ENCODE data around the gene NDRG4. TPM values are rescaled to one million over a fixed set of nuclear protein-coding genes. Genes with fewer than 3 reads are reported as not detected.
"Not testable (repeated sequence)": the region's sequence is repeated elsewhere in the genome, so short reads cannot be mapped to it uniquely, and the experiment has no call there.

NDRG4 gene
- total RNA-seq, 1 donor from 2014 or later, result 58.9 TPM

- no peaks in the 10 kb centered on the region for H3K9me3 Mint-ChIP-seq
- no peak for TF ChIP-seq CTCF (conservative IDR thresholded peaks at IDR 0.05)
- no peak overlapping the region for H3K27ac Mint-ChIP-seq (ENCODE audit: unreplicated experiment)
- H3K27me3 Mint-ChIP-seq (ENCODE audit: low read depth), result peaks cover 9% of the 10 kb centered on the region
- peaks cover 18% of the 10 kb centered on the region for H3K4me1 Mint-ChIP-seq
- H3K4me3 Mint-ChIP-seq, result no peak overlapping the region
- no peaks in the 10 kb centered on the region for H3K36me3 Mint-ChIP-seq (ENCODE audit: low read depth)
- DNase-seq (ENCODE audit: low read depth, low spot score), result no peak
These were observed 18.0 kb upstream of the NDRG4 start for GRCh38 chr16:58481931-58482330.

- no peaks in the 10 kb centered on the region for H3K36me3 Mint-ChIP-seq (ENCODE audit: low read depth)
- no peak for DNase-seq (ENCODE audit: low read depth, low spot score)
- H3K27me3 Mint-ChIP-seq (ENCODE audit: low read depth), result no peaks in the 10 kb centered on the region
- peaks cover 21% of the 10 kb centered on the region for H3K4me1 Mint-ChIP-seq
- no peaks in the 10 kb centered on the region for H3K9me3 Mint-ChIP-seq
- no peak overlapping the region for H3K27ac Mint-ChIP-seq (ENCODE audit: unreplicated experiment)
- H3K4me3 Mint-ChIP-seq, result no peak overlapping the region
- no peak for TF ChIP-seq CTCF (conservative IDR thresholded peaks at IDR 0.05)
These were observed 14.6 kb upstream of the NDRG4 start for GRCh38 chr16:58485184-58485887.

GRCh38 chr16:58487566-58488351 is 12.2 kb upstream of the NDRG4 start:
- H3K27me3 Mint-ChIP-seq (ENCODE audit: low read depth), result no peaks in the 10 kb centered on the region

GRCh38 chr16:58488531-58488930 is 11.4 kb upstream of the NDRG4 start:
- Mint-ChIP-seq H3K36me3 (ENCODE audit: low read depth) (no peaks in the 10 kb centered on the region), H3K27ac (ENCODE audit: unreplicated experiment) (no peak overlapping the region), H3K27me3 (ENCODE audit: low read depth) (no peaks in the 10 kb centered on the region), H3K4me3 (no peak overlapping the region), H3K4me1 (peaks cover 28% of the 10 kb centered on the region), H3K9me3 (no peaks in the 10 kb centered on the region)
- no peak for TF ChIP-seq CTCF (conservative IDR thresholded peaks at IDR 0.05)
- DNase-seq (ENCODE audit: low read depth, low spot score), result no peak

More at GRCh38 chr16:58487566-58488351, 12.2 kb upstream of the NDRG4 start:
- peaks cover 28% of the 10 kb centered on the region for H3K4me1 Mint-ChIP-seq
- no peak overlapping the region for H3K27ac Mint-ChIP-seq (ENCODE audit: unreplicated experiment)
- no peak overlapping the region for H3K4me3 Mint-ChIP-seq
- no peaks in the 10 kb centered on the region for H3K36me3 Mint-ChIP-seq (ENCODE audit: low read depth)
- H3K9me3 Mint-ChIP-seq, result no peaks in the 10 kb centered on the region
- peak; percentile 96 for TF ChIP-seq CTCF (conservative IDR thresholded peaks at IDR 0.05)
- DNase-seq (ENCODE audit: low read depth, low spot score), result peak; percentile 94

- Mint-ChIP-seq H3K36me3 (ENCODE audit: low read depth) (no peaks in the 10 kb centered on the region), H3K4me3 (no peak overlapping the region), H3K27ac (ENCODE audit: unreplicated experiment) (peak overlapping the region; percentile 50), H3K4me1 (peaks cover 39% of the 10 kb centered on the region), H3K9me3 (no peaks in the 10 kb centered on the region), H3K27me3 (ENCODE audit: low read depth) (no peaks in the 10 kb centered on the region)
- DNase-seq (ENCODE audit: low read depth, low spot score), result no peak
- no peak for TF ChIP-seq CTCF (conservative IDR thresholded peaks at IDR 0.05)
These were observed 9.9 kb upstream of the NDRG4 start for GRCh38 chr16:58490065-58490464.

- DNase-seq (ENCODE audit: low read depth, low spot score); H3K9me3 Mint-ChIP-seq; H3K4me3 Mint-ChIP-seq; H3K36me3 Mint-ChIP-seq (ENCODE audit: low read depth); H3K27me3 Mint-ChIP-seq (ENCODE audit: low read depth): not testable (repeated sequence)
- peak overlapping the region; percentile 50 for H3K27ac Mint-ChIP-seq (ENCODE audit: unreplicated experiment)
- peaks cover 39% of the 10 kb centered on the region for H3K4me1 Mint-ChIP-seq
These were observed 9.4 kb upstream of the NDRG4 start for GRCh38 chr16:58490539-58490938.
